Neural cell (in vitro differentiated cells): ENCODE results near the gene SLC24A3. TPM values are rescaled to one million over a fixed set of nuclear protein-coding genes. Genes with fewer than 3 reads are reported as not detected.

Source experiments
- H2AFZ ChIP-seq: fragments of 200-600, 300-800 bp; sonication (generic), shearing (Covaris generic); 2 replicates; pipeline ENCODE4 v1.6.0; 2014; ENCODE audit warnings: low read depth, mild to moderate bottlenecking, antibody characterized with exemption, low read length, moderate library complexity
- H3F3A ChIP-seq: fragments of 200-600 bp; shearing (Covaris generic); 2 replicates; pipeline ENCODE4 v1.6.1; 2016; ENCODE audit warnings: mild to moderate bottlenecking, moderate library complexity, mixed read lengths, antibody characterized with exemption, low read length; ENCODE audit not compliant: insufficient read depth, poor library complexity, severe bottlenecking
- H3K27ac ChIP-seq: fragments of 200-600, 300-800 bp; sonication (generic), shearing (Covaris generic); 2 replicates; pipeline ENCODE4 v1.5.1; 2014; ENCODE audit warnings: mild to moderate bottlenecking, low read length, moderate library complexity
- H3K27me3 ChIP-seq: fragments of 300-800, 200-600 bp; sonication (generic), shearing (Covaris generic); 2 replicates; pipeline ENCODE4 v1.6.0; 2014; ENCODE audit warnings: mild to moderate bottlenecking, low read depth, low read length, moderate library complexity; ENCODE audit not compliant: insufficient read depth
- H3K36me3 ChIP-seq: fragments of 300-800, 200-600 bp; sonication (generic), shearing (Covaris generic); 2 replicates; pipeline ENCODE4 v1.5.1; 2014; ENCODE audit warnings: mild to moderate bottlenecking, antibody characterized with exemption, low read length, moderate library complexity; ENCODE audit not compliant: insufficient read depth
- H3K4me2 ChIP-seq: fragments of 300-800, 200-600 bp; sonication (generic), shearing (Covaris generic); 2 replicates; pipeline ENCODE4 v1.6.0; 2014; ENCODE audit warnings: mild to moderate bottlenecking, low read length
- H3K4me3 ChIP-seq: fragments of 300-800, 200-600 bp; sonication (generic), shearing (Covaris generic); 2 replicates; pipeline ENCODE4 v1.5.1; 2014; ENCODE audit warnings: mild to moderate bottlenecking, low read length, moderate library complexity
- H3K79me2 ChIP-seq: fragments of 200-600 bp; shearing (Covaris generic); replicated peaks from 2 replicates; pipeline ENCODE4 v1.6.0; 2014; ENCODE audit warnings: mild to moderate bottlenecking, low read length, moderate library complexity; ENCODE audit not compliant: insufficient read depth
- H3K9ac ChIP-seq: fragments of 300-800, 200-600 bp; sonication (generic), shearing (Covaris generic); 2 replicates; pipeline ENCODE4 v1.6.1; 2016; ENCODE audit warnings: mild to moderate bottlenecking, low read length, mixed read lengths
- H3K9me2 ChIP-seq: fragments of 200-600 bp; shearing (Covaris generic); 2 replicates; pipeline ENCODE4 v1.6.1; 2016; ENCODE audit warnings: mild to moderate bottlenecking, low read length, mixed read lengths; ENCODE audit not compliant: insufficient read depth
- H3K9me3 ChIP-seq: fragments of 200-600, 300-800 bp; sonication (generic), shearing (Covaris generic); 2 replicates; pipeline ENCODE4 v1.6.1; 2016; ENCODE audit warnings: mild to moderate bottlenecking, mixed run types, low read length, moderate library complexity, mixed read lengths
- H4K20me1 ChIP-seq: fragments of 200-600 bp; shearing (Covaris generic); 2 replicates; pipeline ENCODE4 v1.6.1; 2016; ENCODE audit warnings: mild to moderate bottlenecking, mixed run types; ENCODE audit not compliant: insufficient read depth
- CTCF ChIP-seq: fragments of 450-650 bp; IDR thresholded peaks from 2 replicates; pipeline ENCODE4 v1.5.1; 2014; ENCODE audit warnings: antibody characterized with exemption, mild to moderate bottlenecking, moderate library complexity; ENCODE audit not compliant: poor library complexity, severe bottlenecking
- EP300 ChIP-seq: fragments of 450-650 bp; conservative IDR thresholded peaks from 2 replicates; pipeline ENCODE4 v1.6.1; 2014; ENCODE audit warnings: antibody characterized with exemption, mild to moderate bottlenecking, moderate library complexity; ENCODE audit not compliant: poor library complexity, severe bottlenecking
- EZH2 ChIP-seq: fragments of 200-600, 300-800 bp; shearing (Covaris generic), sonication (generic); IDR thresholded peaks from 2 replicates; pipeline ENCODE4 v1.6.1; 2014; ENCODE audit warnings: antibody characterized with exemption, low read length, borderline replicate concordance, mild to moderate bottlenecking; ENCODE audit not compliant: insufficient read depth, poor library complexity, severe bottlenecking
- MXI1 ChIP-seq: fragments of 450-650 bp; conservative IDR thresholded peaks from 2 replicates; pipeline ENCODE4 v1.6.1; 2014; ENCODE audit warnings: antibody characterized with exemption, mild to moderate bottlenecking; ENCODE audit not compliant: poor library complexity, severe bottlenecking
- POLR2AphosphoS5 ChIP-seq: IDR thresholded peaks from 2 replicates; pipeline ENCODE4 v1.6.1; 2012
- RAD21 ChIP-seq: fragments of 450-650 bp; conservative IDR thresholded peaks from 2 replicates; pipeline ENCODE4 v1.6.1; 2014; ENCODE audit warnings: antibody characterized with exemption, mild to moderate bottlenecking, moderate library complexity
- REST ChIP-seq: IDR thresholded peaks from 2 replicates; pipeline ENCODE4 v1.6.1; 2012; ENCODE audit warnings: borderline replicate concordance
- SMC3 ChIP-seq: fragments of 450-650 bp; conservative IDR thresholded peaks from 2 replicates; pipeline ENCODE4 v1.6.1; 2014; ENCODE audit warnings: antibody characterized with exemption, mild to moderate bottlenecking, moderate library complexity; ENCODE audit not compliant: poor library complexity
- TAF1 ChIP-seq: IDR thresholded peaks from 2 replicates; pipeline ENCODE4 v1.6.1; 2012; ENCODE audit warnings: low read depth
- polyA plus RNA-seq: library from polyadenylated mRNA; depleted of rRNA; stranded (reverse); fragments of >200 nt; gene quantifications from 2 replicates; pipeline ENCODE4 v1.2.3, GENCODE V29; 2014

The SLC24A3 gene
- polyA plus RNA-seq, 1 donor from 2014 or later = 6.5 TPM

- H2AFZ ChIP-seq = no peak overlapping the region
- H3K4me2 ChIP-seq = no peak overlapping the region
- H3K79me2 ChIP-seq = no peaks in the 10 kb centered on the region
- H3K27me3 ChIP-seq = no peaks in the 10 kb centered on the region
- no peaks in the 10 kb centered on the region for H4K20me1 ChIP-seq
- no peaks in the 10 kb centered on the region for H3F3A ChIP-seq
- H3K9me3 ChIP-seq = no peaks in the 10 kb centered on the region
- no peak overlapping the region for H3K27ac ChIP-seq
- TF ChIP-seq SMC3 = no peak
- no peak for TF ChIP-seq EP300
- no peak for TF ChIP-seq EZH2
- no peak for TF ChIP-seq REST
- TF ChIP-seq POLR2AphosphoS5 = no peak
- TF ChIP-seq TAF1 = no peak
- TF ChIP-seq RAD21 = no peak
- TF ChIP-seq MXI1 = no peak
- no peak for TF ChIP-seq CTCF
- H3K36me3 ChIP-seq = no peaks in the 10 kb centered on the region
- no peak overlapping the region for H3K9ac ChIP-seq
- H3K9me2 ChIP-seq = no peaks in the 10 kb centered on the region
- H3K4me3 ChIP-seq = no peak overlapping the region
Observed at GRCh38 chr20:19256906-19257595, 44.6 kb downstream of the SLC24A3 start.

- H3K4me2 ChIP-seq = no peak overlapping the region
- no peaks in the 10 kb centered on the region for H3K79me2 ChIP-seq
- no peak overlapping the region for H3K27ac ChIP-seq
- no peaks in the 10 kb centered on the region for H3K36me3 ChIP-seq
- H3K9me3 ChIP-seq = no peaks in the 10 kb centered on the region
- no peaks in the 10 kb centered on the region for H3F3A ChIP-seq
- no peaks in the 10 kb centered on the region for H3K27me3 ChIP-seq
- no peak for TF ChIP-seq SMC3
- TF ChIP-seq REST = no peak
- no peak for TF ChIP-seq POLR2AphosphoS5
- no peak for TF ChIP-seq CTCF
- TF ChIP-seq RAD21 = no peak
- no peak for TF ChIP-seq MXI1
- TF ChIP-seq EZH2 = no peak
- TF ChIP-seq EP300 = no peak
- no peak for TF ChIP-seq TAF1
- no peak overlapping the region for H3K9ac ChIP-seq
- no peaks in the 10 kb centered on the region for H3K9me2 ChIP-seq
- H3K4me3 ChIP-seq = no peak overlapping the region
- H2AFZ ChIP-seq = no peak overlapping the region
- H4K20me1 ChIP-seq = no peaks in the 10 kb centered on the region
Observed at GRCh38 chr20:19257865-19258264, 45.4 kb downstream of the SLC24A3 start.
